HG03066 (cell line): Measurements from ENCODE around the gene PPIG.
"Not testable (repeated sequence)": the region's sequence is repeated elsewhere in the genome, so short reads cannot be mapped to it uniquely, and the experiment has no call there.

Source experiments
- ATAC-seq: cut with Tn5 transposase; IDR thresholded peaks from one replicate; pipeline ENCODE4 v1.9.1; 2021; ENCODE audit warnings: low read depth; ENCODE audit not compliant: unreplicated experiment

Gene PPIG

GRCh38 chr2:169584005-169584877 lies at the start of gene PPIG:
TSS of gene PPIG (plus strand) at chr2:169584351. CDS start at chr2:169604042, 19,691 bp downstream.
- ATAC-seq: peak; percentile 94

GRCh38 chr2:169539460-169539859 lies 44.7 kb upstream of the PPIG start:
- not testable (repeated sequence) for ATAC-seq

- no peak for ATAC-seq
These were observed 44.0 kb upstream of the PPIG start for GRCh38 chr2:169540146-169540545.

GRCh38 chr2:169542433-169542832 lies 41.7 kb upstream of the PPIG start:
- no peak for ATAC-seq

GRCh38 chr2:169546756-169547155 lies 37.4 kb upstream of the PPIG start:
- ATAC-seq: no peak

- no peak for ATAC-seq
These were observed 22.8 kb upstream of the PPIG start for GRCh38 chr2:169561364-169561763.

- not testable (repeated sequence) for ATAC-seq
These were observed 22.1 kb upstream of the PPIG start for GRCh38 chr2:169562084-169562483.

- no peak for ATAC-seq
These were observed 21.6 kb upstream of the PPIG start for GRCh38 chr2:169562519-169562918.

GRCh38 chr2:169565686-169566085 lies 18.5 kb upstream of the PPIG start:
- no peak for ATAC-seq

GRCh38 chr2:169569948-169570347 lies 14.2 kb upstream of the PPIG start:
- ATAC-seq: no peak

GRCh38 chr2:169570752-169571151 lies 13.4 kb upstream of the PPIG start:
- not testable (repeated sequence) for ATAC-seq

- no peak for ATAC-seq
These were observed 12.6 kb upstream of the PPIG start for GRCh38 chr2:169571571-169571970.

GRCh38 chr2:169572189-169572588 lies 12.0 kb upstream of the PPIG start:
- ATAC-seq: no peak

GRCh38 chr2:169572821-169573159 lies 11.4 kb upstream of the PPIG start:
- ATAC-seq: no peak

GRCh38 chr2:169573160-169573973 lies 10.8 kb upstream of the PPIG start, which contains the start of gene FASTKD1:
TSS of gene FASTKD1 (minus strand) at chr2:169573865. CDS start at chr2:169572029, 1,836 bp downstream.
- peak; percentile 97 for ATAC-seq

- ATAC-seq: no peak
These were observed 10.2 kb upstream of the PPIG start for GRCh38 chr2:169573974-169574299.

- ATAC-seq: not testable (repeated sequence)
These were observed 9.6 kb upstream of the PPIG start for GRCh38 chr2:169574539-169574938.

- not testable (repeated sequence) for ATAC-seq
These were observed 8.9 kb upstream of the PPIG start for GRCh38 chr2:169575264-169575663.

GRCh38 chr2:169579044-169579443 lies 5.1 kb upstream of the PPIG start:
- ATAC-seq: no peak

- ATAC-seq: not testable (repeated sequence)
These were observed 1.4 kb upstream of the PPIG start for GRCh38 chr2:169582552-169583266.

- ATAC-seq: no peak
These were observed 633 bp upstream of the PPIG start for GRCh38 chr2:169583518-169583917.
